ENCODE measurements around the gene SLC41A3.

SLC41A3 gene

DNA sequence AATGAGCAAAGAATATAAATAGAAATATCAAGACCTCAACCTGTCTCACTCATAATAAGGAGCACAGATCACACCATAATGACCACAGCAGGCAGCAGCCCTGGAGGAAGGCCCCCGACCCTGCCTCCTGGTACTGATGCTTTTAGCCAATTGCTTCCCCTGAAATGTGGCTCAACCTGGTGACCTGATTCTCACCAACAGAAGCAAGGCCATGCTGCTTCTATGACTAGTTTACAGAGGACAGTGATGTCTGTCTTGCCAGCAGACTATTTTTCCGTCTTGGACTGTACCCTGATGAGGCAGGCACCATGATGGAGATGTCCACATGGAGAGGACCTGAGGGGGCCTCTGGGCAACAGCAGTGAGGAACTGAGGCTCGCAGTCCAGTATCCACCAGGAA lies 18.0 kb downstream of the SLC41A3 start:
- H3K4me3 ChIP-seq (ENCODE audit: low read depth, low read length): no peak overlapping the region
- in situ Hi-C loops (cut with HindIII; ENCODE audit: low sequenced_read_pairs): no loop called here
- no peak for DNase-seq (ENCODE audit: low read depth, low spot score)
- TF ChIP-seq, protein P1, sequence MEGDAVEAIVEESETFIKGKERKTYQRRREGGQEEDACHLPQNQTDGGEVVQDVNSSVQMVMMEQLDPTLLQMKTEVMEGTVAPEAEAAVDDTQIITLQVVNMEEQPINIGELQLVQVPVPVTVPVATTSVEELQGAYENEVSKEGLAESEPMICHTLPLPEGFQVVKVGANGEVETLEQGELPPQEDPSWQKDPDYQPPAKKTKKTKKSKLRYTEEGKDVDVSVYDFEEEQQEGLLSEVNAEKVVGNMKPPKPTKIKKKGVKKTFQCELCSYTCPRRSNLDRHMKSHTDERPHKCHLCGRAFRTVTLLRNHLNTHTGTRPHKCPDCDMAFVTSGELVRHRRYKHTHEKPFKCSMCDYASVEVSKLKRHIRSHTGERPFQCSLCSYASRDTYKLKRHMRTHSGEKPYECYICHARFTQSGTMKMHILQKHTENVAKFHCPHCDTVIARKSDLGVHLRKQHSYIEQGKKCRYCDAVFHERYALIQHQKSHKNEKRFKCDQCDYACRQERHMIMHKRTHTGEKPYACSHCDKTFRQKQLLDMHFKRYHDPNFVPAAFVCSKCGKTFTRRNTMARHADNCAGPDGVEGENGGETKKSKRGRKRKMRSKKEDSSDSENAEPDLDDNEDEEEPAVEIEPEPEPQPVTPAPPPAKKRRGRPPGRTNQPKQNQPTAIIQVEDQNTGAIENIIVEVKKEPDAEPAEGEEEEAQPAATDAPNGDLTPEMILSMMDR (IDR thresholded peaks at IDR 0.05; ENCODE audit: low read depth, low read length): no peak

DNA sequence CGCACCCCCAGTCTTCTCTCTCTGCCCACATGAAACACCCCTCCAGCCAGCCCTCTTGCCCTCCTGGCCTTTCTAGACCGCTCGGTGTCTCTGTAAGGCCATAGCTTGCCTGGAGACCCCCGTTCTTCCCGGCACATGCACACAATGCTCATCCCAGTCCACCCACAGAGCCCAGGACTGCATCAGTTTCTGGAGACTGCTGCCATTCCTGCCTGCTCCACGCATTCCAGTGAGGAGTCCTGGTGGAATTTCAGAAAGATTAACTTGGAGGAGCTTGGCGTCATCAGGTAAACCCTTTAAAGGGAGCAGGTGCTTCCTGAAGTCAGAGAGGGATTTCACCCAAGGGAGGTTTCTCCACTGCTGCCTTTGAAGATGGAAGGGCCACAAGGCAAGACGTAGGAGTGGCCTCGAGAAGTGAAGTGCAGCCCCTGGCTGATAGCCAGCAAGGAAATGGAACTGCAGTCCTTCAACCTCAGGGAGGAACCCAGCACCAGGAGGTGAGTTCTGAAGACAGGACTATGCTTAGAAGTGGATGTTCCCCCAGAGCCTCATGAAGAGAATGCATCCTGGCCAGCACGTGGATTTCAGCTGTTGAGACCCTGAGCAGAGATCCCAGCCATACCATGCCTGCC lies 19.2 kb downstream of the SLC41A3 start:
- H3K4me3 ChIP-seq (ENCODE audit: low read depth, low read length): no peak overlapping the region
- TF ChIP-seq, protein P1 (IDR thresholded peaks at IDR 0.05; ENCODE audit: low read depth, low read length): no peak
- no peak for DNase-seq (ENCODE audit: low read depth, low spot score)
- in situ Hi-C loops (cut with HindIII; ENCODE audit: low sequenced_read_pairs): no loop called here

DNA sequence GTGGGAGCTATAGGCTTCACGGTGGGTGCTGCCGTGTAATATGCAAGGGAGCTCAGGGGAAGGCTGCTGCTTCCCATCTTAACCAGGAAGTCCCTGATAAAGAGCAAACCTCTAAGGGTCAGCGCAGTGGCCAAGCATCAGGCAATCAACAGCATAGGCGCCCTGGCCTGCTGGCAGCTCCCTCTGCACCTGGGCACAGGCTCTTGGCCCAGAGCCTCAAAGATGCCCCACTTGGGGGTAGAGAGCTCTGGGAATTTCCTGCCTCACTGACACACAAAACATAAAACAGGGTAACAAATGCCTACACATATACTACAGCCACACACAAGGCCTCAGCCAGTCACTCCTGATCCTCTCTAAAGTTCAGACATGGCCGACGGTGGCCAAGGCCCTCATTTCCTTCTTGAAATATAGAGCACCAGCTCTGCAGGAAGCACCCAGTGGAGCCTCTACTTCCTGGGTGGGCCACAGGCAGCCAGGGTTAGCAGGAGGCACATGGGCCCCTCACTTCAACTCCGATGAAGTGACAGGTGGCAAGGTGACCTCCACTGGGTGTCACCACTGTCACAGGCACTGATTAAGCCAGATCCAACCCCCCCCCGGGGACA lies 20.5 kb downstream of the SLC41A3 start:
- no peak overlapping the region for H3K4me3 ChIP-seq (ENCODE audit: low read depth, low read length)
- in situ Hi-C loops (cut with HindIII; ENCODE audit: low sequenced_read_pairs): no loop called here
- TF ChIP-seq, protein P1 (IDR thresholded peaks at IDR 0.05; ENCODE audit: low read depth, low read length): no peak
- no peak for DNase-seq (ENCODE audit: low read depth, low spot score)

GRCh38 chr3:126061301-126062032 lies 22.5 kb downstream of the SLC41A3 start:
- H3K4me3 ChIP-seq (ENCODE audit: low read depth, low read length): no peak overlapping the region
- TF ChIP-seq, protein P1 (IDR thresholded peaks at IDR 0.05; ENCODE audit: low read depth, low read length): no peak
- in situ Hi-C loops (cut with HindIII; ENCODE audit: low sequenced_read_pairs): no loop called here
- no peak for DNase-seq (ENCODE audit: low read depth, low spot score)

GRCh38 chr3:126060613-126061145 lies 23.2 kb downstream of the SLC41A3 start:
- in situ Hi-C loops (cut with HindIII; ENCODE audit: low sequenced_read_pairs): no loop called here
- DNase-seq (ENCODE audit: low read depth, low spot score): no peak
- H3K4me3 ChIP-seq (ENCODE audit: low read depth, low read length): no peak overlapping the region
- TF ChIP-seq, protein P1 (IDR thresholded peaks at IDR 0.05; ENCODE audit: low read depth, low read length): no peak

GRCh38 chr3:126058666-126059065 lies 25.3 kb downstream of the SLC41A3 start:
- no peak for DNase-seq (ENCODE audit: low read depth, low spot score)
- H3K4me3 ChIP-seq (ENCODE audit: low read depth, low read length): no peak overlapping the region
- in situ Hi-C loops (cut with HindIII; ENCODE audit: low sequenced_read_pairs): no loop called here
- TF ChIP-seq, protein P1 (IDR thresholded peaks at IDR 0.05; ENCODE audit: low read depth, low read length): no peak
